Panc1 (cell line): Measurements from ENCODE around the gene BICD2. TPM values are rescaled to one million over a fixed set of nuclear protein-coding genes. Genes with fewer than 3 reads are reported as not detected.

ENCODE experiments used
- ATAC-seq: fragments of 200-7000 bp; cut with Tn5 transposase; 2 replicates; pipeline ENCODE4 v1.9.1; 2020; ENCODE audit warnings: mild to moderate bottlenecking, moderate library complexity
- BruUV-seq: library from RNA; stranded (reverse); fragments of 400-500 nt; replicated peaks from 2 replicates; lab custom pipeline; 2021; lab: Mats Ljungman, UMichigan
- CTCF ChIA-PET: fragments of 300-600 bp; sonication (Branson Sonifier 250); formaldehyde crosslinking; loops from one replicate; lab custom pipeline; 2022; ENCODE audit warnings: antibody characterized with exemption; lab: Charles Lee
- POLR2A ChIA-PET: fragments of 300-600 bp; sonication (Branson Sonifier 250); formaldehyde crosslinking; loops from one replicate; lab custom pipeline; 2022; ENCODE audit warnings: antibody characterized with exemption; lab: Charles Lee
- DNase-seq: peaks from one replicate; pipeline ENCODE4 v3.0.0-alpha.2; 2010; ENCODE audit warnings: low read depth, low spot score
- H3K27ac ChIP-seq: 2 replicates; pipeline ENCODE4 v1.5.1; 2011; ENCODE audit warnings: mild to moderate bottlenecking, low read length, inconsistent platforms
- H3K27me3 ChIP-seq: fragments of 200-500 bp; sonication (Bioruptor generic); 2 replicates; pipeline ENCODE4 v1.6.0; 2014; ENCODE audit warnings: low read length, inconsistent platforms; ENCODE audit not compliant: control insufficient read depth, insufficient read depth
- H3K36me3 ChIP-seq: fragments of 200-500 bp; sonication (Bioruptor generic); 2 replicates; pipeline ENCODE4 v1.5.1; 2014; ENCODE audit warnings: inconsistent platforms, mild to moderate bottlenecking, low read length, moderate library complexity; ENCODE audit not compliant: control insufficient read depth, insufficient read depth
- H3K4me1 ChIP-seq: 2 replicates; pipeline ENCODE4 v1.5.1; 2011; ENCODE audit warnings: inconsistent platforms, mild to moderate bottlenecking, low read length, moderate library complexity; ENCODE audit not compliant: control insufficient read depth, insufficient read depth
- H3K4me3 ChIP-seq, 2 experiments: 2 replicates each; pipeline ENCODE4 v1.5.1; 2011 to 2012; ENCODE audit warnings: low read depth in 2 of 2, low read length in 2 of 2, mild to moderate bottlenecking in 2 of 2, inconsistent platforms in 1 of 2, moderate library complexity in 1 of 2
- H3K9me3 ChIP-seq: fragments of 200-500 bp; sonication (Bioruptor generic); 2 replicates; pipeline ENCODE4 v1.5.1; 2014; ENCODE audit warnings: low read depth, mild to moderate bottlenecking, inconsistent platforms, low read length, moderate library complexity; ENCODE audit not compliant: control insufficient read depth, insufficient read depth
- POLR2AphosphoS5 ChIP-seq: IDR thresholded peaks from 2 replicates; pipeline ENCODE4 v1.6.1; 2012; ENCODE audit warnings: mild to moderate bottlenecking, low read depth, low read length, moderate library complexity
- SIN3A ChIP-seq: IDR thresholded peaks from 2 replicates; pipeline ENCODE4 v1.6.1; 2012; ENCODE audit warnings: low read depth, mild to moderate bottlenecking, low read length, moderate library complexity, borderline replicate concordance; ENCODE audit not compliant: insufficient read depth
- TCF7L2 ChIP-seq: IDR thresholded peaks from 2 replicates; pipeline ENCODE4 v1.6.1; 2011; ENCODE audit warnings: mild to moderate bottlenecking, low read depth, low read length, inconsistent platforms
- in situ Hi-C: cut with HindIII; loops from 2 replicates; pipeline ENCODE4 v1.10.0; 2016; ENCODE audit warnings: low sequenced_read_pairs, low pct_unique_long_range_greater_than_20kb
- intact Hi-C: fragments of 100-400 bp; cut with micrococcal nuclease; formaldehyde crosslinking; loops from one replicate; pipeline ENCODE4 v1.10.0; 2022; ENCODE audit not compliant: unreplicated experiment
- total RNA-seq: library from RNA; stranded (reverse); gene quantifications from one replicate; pipeline ENCODE4 v1.2.1, GENCODE V29; 2021; ENCODE audit not compliant: unreplicated experiment
- TF ChIP-seq, protein P1 (sequence below), 2 experiments: IDR thresholded peaks; 2 replicates each; pipeline ENCODE4 v1.6.1; 2011 to 2012; ENCODE audit warnings: low read depth in 2 of 2, control low read depth in 1 of 2, low read length in 1 of 2, mild to moderate bottlenecking in 1 of 2, moderate library complexity in 1 of 2; ENCODE audit not compliant: insufficient read depth in 1 of 2
- TF ChIP-seq, protein P2 (sequence below): fragments of 450-650 bp; IDR thresholded peaks from 2 replicates; pipeline ENCODE4 v1.5.1; 2017; ENCODE audit warnings: mild to moderate bottlenecking

BICD2 gene
- total RNA-seq, 1 experiment from 2014 or later = 17.3 TPM

DNA sequence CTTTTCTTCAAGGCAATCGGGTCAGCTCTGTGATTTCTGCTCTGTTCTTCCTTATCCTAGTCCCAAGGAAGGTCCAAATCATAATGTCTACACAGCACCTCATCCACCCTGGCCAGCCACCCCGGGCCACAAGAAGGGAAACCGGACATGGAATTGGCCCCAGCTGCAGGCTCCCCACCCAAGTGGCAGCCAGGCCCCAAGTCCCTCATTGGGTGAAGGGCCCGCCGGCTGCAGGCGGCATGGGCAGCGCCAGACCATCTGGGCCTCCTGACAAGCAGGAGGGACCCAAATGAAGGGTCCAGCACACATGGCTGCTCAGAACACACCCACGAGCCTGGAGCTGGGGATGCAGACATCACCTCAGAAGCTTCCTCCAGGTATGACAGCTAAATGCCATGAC lies 33.7 kb downstream of the BICD2 start:
- intact Hi-C loops = no loop called here
- Histone ChIP-seq H3K27me3 (no peaks in the 10 kb centered on the region), H3K9me3 (no peaks in the 10 kb centered on the region), H3K4me3 (no peak overlapping the region), H3K36me3 (no peaks in the 10 kb centered on the region), H3K27ac (no peak overlapping the region), H3K4me1 (no peaks in the 10 kb centered on the region)
- ATAC-seq (no peak), DNase-seq (no peak)
- ChIA-PET CTCF (no interaction called here), POLR2A (interaction anchor here (0.7 to 0.9 kb wide), 2 partner anchors 10 to 67 kb away, joined by 3 to 6 read pairs; no protein-coding TSS in a partner anchor)
- no peak for TF ChIP-seq TCF7L2
- TF ChIP-seq, protein P1, sequence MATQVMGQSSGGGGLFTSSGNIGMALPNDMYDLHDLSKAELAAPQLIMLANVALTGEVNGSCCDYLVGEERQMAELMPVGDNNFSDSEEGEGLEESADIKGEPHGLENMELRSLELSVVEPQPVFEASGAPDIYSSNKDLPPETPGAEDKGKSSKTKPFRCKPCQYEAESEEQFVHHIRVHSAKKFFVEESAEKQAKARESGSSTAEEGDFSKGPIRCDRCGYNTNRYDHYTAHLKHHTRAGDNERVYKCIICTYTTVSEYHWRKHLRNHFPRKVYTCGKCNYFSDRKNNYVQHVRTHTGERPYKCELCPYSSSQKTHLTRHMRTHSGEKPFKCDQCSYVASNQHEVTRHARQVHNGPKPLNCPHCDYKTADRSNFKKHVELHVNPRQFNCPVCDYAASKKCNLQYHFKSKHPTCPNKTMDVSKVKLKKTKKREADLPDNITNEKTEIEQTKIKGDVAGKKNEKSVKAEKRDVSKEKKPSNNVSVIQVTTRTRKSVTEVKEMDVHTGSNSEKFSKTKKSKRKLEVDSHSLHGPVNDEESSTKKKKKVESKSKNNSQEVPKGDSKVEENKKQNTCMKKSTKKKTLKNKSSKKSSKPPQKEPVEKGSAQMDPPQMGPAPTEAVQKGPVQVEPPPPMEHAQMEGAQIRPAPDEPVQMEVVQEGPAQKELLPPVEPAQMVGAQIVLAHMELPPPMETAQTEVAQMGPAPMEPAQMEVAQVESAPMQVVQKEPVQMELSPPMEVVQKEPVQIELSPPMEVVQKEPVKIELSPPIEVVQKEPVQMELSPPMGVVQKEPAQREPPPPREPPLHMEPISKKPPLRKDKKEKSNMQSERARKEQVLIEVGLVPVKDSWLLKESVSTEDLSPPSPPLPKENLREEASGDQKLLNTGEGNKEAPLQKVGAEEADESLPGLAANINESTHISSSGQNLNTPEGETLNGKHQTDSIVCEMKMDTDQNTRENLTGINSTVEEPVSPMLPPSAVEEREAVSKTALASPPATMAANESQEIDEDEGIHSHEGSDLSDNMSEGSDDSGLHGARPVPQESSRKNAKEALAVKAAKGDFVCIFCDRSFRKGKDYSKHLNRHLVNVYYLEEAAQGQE (IDR thresholded peaks at IDR 0.05; ENCODE audit: insufficient read depth in 1 of 2, low read depth in 2 of 2, low read length in 1 of 2) = no peak
- no peak for TF ChIP-seq POLR2AphosphoS5
- TF ChIP-seq, protein P2, sequence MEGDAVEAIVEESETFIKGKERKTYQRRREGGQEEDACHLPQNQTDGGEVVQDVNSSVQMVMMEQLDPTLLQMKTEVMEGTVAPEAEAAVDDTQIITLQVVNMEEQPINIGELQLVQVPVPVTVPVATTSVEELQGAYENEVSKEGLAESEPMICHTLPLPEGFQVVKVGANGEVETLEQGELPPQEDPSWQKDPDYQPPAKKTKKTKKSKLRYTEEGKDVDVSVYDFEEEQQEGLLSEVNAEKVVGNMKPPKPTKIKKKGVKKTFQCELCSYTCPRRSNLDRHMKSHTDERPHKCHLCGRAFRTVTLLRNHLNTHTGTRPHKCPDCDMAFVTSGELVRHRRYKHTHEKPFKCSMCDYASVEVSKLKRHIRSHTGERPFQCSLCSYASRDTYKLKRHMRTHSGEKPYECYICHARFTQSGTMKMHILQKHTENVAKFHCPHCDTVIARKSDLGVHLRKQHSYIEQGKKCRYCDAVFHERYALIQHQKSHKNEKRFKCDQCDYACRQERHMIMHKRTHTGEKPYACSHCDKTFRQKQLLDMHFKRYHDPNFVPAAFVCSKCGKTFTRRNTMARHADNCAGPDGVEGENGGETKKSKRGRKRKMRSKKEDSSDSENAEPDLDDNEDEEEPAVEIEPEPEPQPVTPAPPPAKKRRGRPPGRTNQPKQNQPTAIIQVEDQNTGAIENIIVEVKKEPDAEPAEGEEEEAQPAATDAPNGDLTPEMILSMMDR = no peak
- no peak for TF ChIP-seq SIN3A
- no TSS peak for BruUV-seq
- in situ Hi-C loops = no loop called here

DNA sequence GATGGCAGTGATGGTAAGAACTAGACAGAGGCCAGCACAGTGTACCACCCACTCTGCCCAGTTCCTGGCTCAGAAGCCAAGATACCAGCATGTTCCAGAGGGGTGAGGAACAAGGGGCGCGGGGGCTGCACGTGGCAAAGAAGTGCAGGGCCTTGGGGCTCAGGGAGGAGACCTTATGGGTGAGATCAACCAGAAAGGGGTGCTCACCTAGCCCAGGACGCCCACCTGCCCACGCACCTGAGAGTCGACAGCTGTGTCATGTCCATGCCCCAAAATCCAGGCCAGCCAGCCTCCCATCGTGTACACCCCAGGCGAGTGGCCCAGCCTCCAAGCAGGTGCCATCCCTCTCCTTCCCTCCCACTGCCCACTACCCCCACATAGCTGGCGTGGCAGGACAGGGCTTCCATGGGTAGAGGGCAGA lies 34.9 kb downstream of the BICD2 start:
- Histone ChIP-seq H3K27me3 (no peaks in the 10 kb centered on the region), H3K27ac (no peak overlapping the region), H3K9me3 (no peaks in the 10 kb centered on the region), H3K36me3 (no peaks in the 10 kb centered on the region), H3K4me1 (no peaks in the 10 kb centered on the region), H3K4me3 (no peak overlapping the region)
- DNase-seq = no peak
- TF ChIP-seq, protein P1 (IDR thresholded peaks at IDR 0.05; ENCODE audit: insufficient read depth in 1 of 2, low read depth in 2 of 2, low read length in 1 of 2) = no peak
- ChIA-PET CTCF (no interaction called here), POLR2A (no interaction called here)
- intact Hi-C loops = no loop called here
- ATAC-seq = no peak
- no TSS peak for BruUV-seq
- in situ Hi-C loops = no loop called here
